Activated naive CD4-positive, alpha-beta T cell treated with anti-CD3 and anti-CD28 coated beads, Interleukin-2, amount 10 ng/mL, durations not matched to agents 7 days and 5 days (primary cell): ENCODE measurements around the gene FCSK.

Experiments used
- CTCF ChIA-PET: fragments of 350-600 bp; sonication (Branson Sonifier 250); formaldehyde crosslinking; loops from one replicate; lab custom pipeline; 2021; ENCODE audit warnings: antibody characterized with exemption; lab: Charles Lee
- DNase-seq: peaks from one replicate; pipeline ENCODE4 v3.0.0-alpha.2; 2020
- H3K27ac Mint-ChIP-seq: one replicate; pipeline ENCODE4 v1.8.0; 2021; ENCODE audit warnings: mild to moderate bottlenecking, moderate library complexity, mixed read lengths
- H3K27me3 Mint-ChIP-seq: one replicate; pipeline ENCODE4 v1.8.0; 2021; ENCODE audit warnings: mild to moderate bottlenecking, mixed read lengths
- H3K36me3 Mint-ChIP-seq: one replicate; pipeline ENCODE4 v1.8.0; 2021; ENCODE audit warnings: mixed read lengths
- H3K4me1 Mint-ChIP-seq: one replicate; pipeline ENCODE4 v1.8.0; 2021; ENCODE audit warnings: mixed read lengths
- H3K4me3 Mint-ChIP-seq: one replicate; pipeline ENCODE4 v1.8.0; 2021; ENCODE audit warnings: mild to moderate bottlenecking, moderate library complexity, mixed read lengths
- H3K9me3 Mint-ChIP-seq: one replicate; pipeline ENCODE4 v1.8.0; 2021; ENCODE audit warnings: mixed read lengths

The FCSK gene

GRCh38 chr16:70421473-70422311 lies 32.7 kb upstream of the FCSK start:
- Mint-ChIP-seq H3K4me1 (peaks cover 42% of the 10 kb centered on the region), H3K4me3 (no peak overlapping the region), H3K27ac (no peak overlapping the region), H3K9me3 (no peaks in the 10 kb centered on the region), H3K36me3 (peaks cover 2% of the 10 kb centered on the region), H3K27me3 (no peaks in the 10 kb centered on the region)
- no peak for DNase-seq
- CTCF ChIA-PET, result no interaction called here

DNA sequence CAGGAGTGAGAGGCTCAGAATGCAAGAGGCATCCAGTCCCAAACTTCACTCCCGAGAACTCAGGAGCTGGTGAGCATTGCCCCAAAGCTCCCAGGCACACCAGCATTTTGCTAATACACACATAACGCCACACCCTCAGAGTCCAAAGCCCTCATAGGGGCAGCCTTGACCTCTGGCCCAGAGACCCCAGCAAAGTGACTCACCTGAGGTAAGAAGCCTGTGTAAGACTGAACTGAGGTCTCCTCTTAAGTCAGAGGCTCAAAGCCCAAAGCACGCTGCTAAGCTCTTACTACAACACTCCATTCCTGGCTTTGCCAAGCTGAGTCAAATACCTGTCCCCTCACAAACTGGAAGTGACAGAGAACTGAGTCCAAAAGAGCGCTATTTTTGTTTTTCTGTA lies 31.9 kb upstream of the FCSK start:
- peaks cover 42% of the 10 kb centered on the region for H3K4me1 Mint-ChIP-seq
- no peak overlapping the region for H3K4me3 Mint-ChIP-seq
- CTCF ChIA-PET, result no interaction called here
- no peak for DNase-seq
- no peaks in the 10 kb centered on the region for H3K9me3 Mint-ChIP-seq
- H3K27ac Mint-ChIP-seq, result no peak overlapping the region
- H3K36me3 Mint-ChIP-seq, result peaks cover 2% of the 10 kb centered on the region
- H3K27me3 Mint-ChIP-seq, result no peaks in the 10 kb centered on the region

GRCh38 chr16:70427786-70428177 lies 26.6 kb upstream of the FCSK start:
- Mint-ChIP-seq H3K27me3 (no peaks in the 10 kb centered on the region), H3K4me3 (no peak overlapping the region), H3K27ac (no peak overlapping the region), H3K36me3 (peaks cover 5% of the 10 kb centered on the region), H3K4me1 (peaks cover 47% of the 10 kb centered on the region), H3K9me3 (no peaks in the 10 kb centered on the region)
- CTCF ChIA-PET, result no interaction called here
- no peak for DNase-seq

DNA sequence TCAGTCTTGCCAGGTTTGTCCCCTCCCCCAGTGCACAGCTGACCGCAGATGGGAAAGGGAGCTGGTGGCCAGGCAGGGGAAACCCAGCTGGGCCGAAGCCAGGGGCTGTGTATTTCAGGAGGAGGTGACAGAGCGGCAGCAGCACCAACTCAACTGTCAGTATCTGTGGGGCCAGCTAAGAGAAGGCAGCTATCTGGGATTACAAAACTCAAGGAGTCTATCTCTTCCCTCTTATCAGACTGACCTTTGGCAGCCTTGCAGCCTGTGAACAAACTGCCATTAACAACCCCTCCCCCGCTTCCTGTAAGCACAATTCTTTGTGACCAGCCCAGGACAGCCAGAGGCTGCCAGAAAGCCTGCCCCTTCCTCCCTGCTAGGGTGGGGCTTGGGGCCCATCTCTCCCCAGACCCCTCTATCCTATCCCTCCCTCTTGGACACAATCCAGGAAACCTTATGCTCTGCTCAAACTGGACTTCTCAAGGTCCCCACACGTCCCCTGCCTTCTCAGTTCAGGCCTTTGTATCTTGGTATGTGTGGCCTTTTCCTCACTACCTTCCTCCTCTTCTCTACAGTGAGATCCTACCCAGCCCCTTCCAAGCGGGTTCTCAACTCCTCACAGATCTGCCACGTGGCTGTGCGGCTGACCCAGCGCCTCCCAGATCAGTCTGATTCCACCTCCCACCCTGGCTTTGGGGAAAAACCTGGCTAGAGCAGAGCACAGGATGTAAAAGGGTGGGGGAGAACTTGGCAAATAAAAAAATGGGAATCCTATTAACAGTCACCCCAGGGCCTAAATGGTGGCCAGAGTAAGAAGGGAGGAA lies 26.0 kb upstream of the FCSK start:
- no peaks in the 10 kb centered on the region for H3K9me3 Mint-ChIP-seq
- H3K4me1 Mint-ChIP-seq, result peaks cover 53% of the 10 kb centered on the region
- peaks cover 5% of the 10 kb centered on the region for H3K36me3 Mint-ChIP-seq
- peak overlapping the region; percentile 21 for H3K27ac Mint-ChIP-seq
- no peak overlapping the region for H3K4me3 Mint-ChIP-seq
- no peak for DNase-seq
- no peaks in the 10 kb centered on the region for H3K27me3 Mint-ChIP-seq
- CTCF ChIA-PET, result no interaction called here

GRCh38 chr16:70429888-70430666 lies 24.3 kb upstream of the FCSK start:
- Mint-ChIP-seq H3K27ac (peak overlapping the region; percentile 85), H3K36me3 (peaks cover 13% of the 10 kb centered on the region), H3K4me1 (peaks cover 63% of the 10 kb centered on the region), H3K9me3 (no peaks in the 10 kb centered on the region), H3K4me3 (no peak overlapping the region), H3K27me3 (no peaks in the 10 kb centered on the region)
- DNase-seq, result no peak
- CTCF ChIA-PET, result no interaction called here

DNA sequence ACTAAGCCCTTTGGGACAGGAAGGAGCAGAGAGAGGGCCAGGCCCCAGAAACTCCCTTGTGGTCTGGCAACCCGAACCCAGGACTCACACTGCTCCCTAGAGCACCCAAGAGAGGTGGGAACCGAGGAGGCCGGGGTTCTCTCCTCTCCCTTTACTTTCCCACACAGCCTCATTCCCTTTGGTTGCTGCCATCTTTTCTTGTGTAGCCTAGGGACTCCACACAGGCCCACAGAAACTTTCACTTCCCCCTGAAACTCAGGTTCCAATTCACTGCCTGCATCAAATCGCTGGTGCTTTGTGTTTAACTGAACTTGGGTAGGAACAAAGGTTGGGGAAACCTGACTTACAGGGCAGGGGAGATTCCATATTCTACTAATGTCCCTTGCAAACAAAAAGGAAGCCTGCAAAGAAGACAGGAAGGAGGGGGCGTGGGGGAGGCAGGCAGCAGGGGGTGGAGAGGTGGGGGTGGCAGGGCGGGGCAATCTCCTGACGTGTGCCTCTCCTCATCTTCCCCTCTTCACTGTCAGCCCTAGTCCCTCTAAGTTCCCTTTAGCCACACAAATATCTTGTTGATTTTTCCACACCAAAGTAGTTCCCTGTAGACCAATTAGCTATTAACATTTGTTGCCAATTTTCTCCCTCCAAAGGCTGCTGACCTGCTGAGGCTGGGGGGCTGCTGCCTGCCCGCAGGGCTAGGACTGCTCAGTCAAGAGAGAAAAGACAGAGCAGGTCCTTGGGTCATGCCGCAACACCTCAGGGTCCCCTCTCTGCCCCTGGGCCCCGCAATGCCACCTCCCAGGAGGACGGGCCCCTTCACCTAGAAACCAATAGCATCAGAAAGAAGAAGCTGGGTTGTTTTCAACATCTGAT lies 23.5 kb upstream of the FCSK start:
- CTCF ChIA-PET, result no interaction called here
- H3K9me3 Mint-ChIP-seq, result no peaks in the 10 kb centered on the region
- peaks cover 14% of the 10 kb centered on the region for H3K36me3 Mint-ChIP-seq
- H3K4me3 Mint-ChIP-seq, result peak overlapping the region; percentile 30
- peaks cover 61% of the 10 kb centered on the region for H3K4me1 Mint-ChIP-seq
- H3K27ac Mint-ChIP-seq, result peak overlapping the region; percentile 85
- H3K27me3 Mint-ChIP-seq, result no peaks in the 10 kb centered on the region
- peak; percentile 62 for DNase-seq

DNA sequence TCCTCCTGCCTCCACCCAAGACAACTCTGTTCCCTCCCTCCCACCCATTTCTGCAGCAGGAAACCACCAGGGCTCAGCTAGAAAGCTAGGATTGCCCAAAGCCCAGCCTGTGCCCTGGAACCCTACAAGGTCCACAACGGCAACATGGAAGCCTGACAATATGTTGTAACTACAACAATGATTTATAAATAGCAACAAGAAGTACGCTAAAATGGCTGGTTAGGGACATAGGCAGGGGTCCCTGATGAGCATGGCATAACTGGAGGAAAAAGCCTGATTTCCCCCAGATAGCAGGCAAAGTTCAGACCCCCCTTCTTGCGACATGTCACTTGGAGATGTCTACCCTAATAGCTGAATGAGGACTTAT lies 22.1 kb upstream of the FCSK start:
- no peak overlapping the region for H3K27ac Mint-ChIP-seq

GRCh38 chr16:70432723-70433457 lies 21.5 kb upstream of the FCSK start:
- Mint-ChIP-seq H3K4me3 (no peak overlapping the region), H3K4me1 (peaks cover 73% of the 10 kb centered on the region), H3K27me3 (no peaks in the 10 kb centered on the region), H3K9me3 (no peaks in the 10 kb centered on the region), H3K36me3 (peaks cover 20% of the 10 kb centered on the region), H3K27ac (no peak overlapping the region)
- CTCF ChIA-PET, result interaction anchor here (0.8 to 1.6 kb wide), 3 partner anchors 9 to 53 kb away, joined by 3 to 4 read pairs (median 3); no protein-coding TSS in a partner anchor
- DNase-seq, result no peak

More for the DNA sequence above, 22.1 kb upstream of the FCSK start:
- Mint-ChIP-seq H3K4me1 (peaks cover 72% of the 10 kb centered on the region), H3K36me3 (peaks cover 19% of the 10 kb centered on the region), H3K27me3 (no peaks in the 10 kb centered on the region), H3K4me3 (no peak overlapping the region), H3K9me3 (no peaks in the 10 kb centered on the region)
- DNase-seq, result no peak
- CTCF ChIA-PET, result interaction anchor here (0.8 to 1.6 kb wide), 3 partner anchors 8 to 52 kb away, joined by 3 to 4 read pairs (median 3); no protein-coding TSS in a partner anchor

DNA sequence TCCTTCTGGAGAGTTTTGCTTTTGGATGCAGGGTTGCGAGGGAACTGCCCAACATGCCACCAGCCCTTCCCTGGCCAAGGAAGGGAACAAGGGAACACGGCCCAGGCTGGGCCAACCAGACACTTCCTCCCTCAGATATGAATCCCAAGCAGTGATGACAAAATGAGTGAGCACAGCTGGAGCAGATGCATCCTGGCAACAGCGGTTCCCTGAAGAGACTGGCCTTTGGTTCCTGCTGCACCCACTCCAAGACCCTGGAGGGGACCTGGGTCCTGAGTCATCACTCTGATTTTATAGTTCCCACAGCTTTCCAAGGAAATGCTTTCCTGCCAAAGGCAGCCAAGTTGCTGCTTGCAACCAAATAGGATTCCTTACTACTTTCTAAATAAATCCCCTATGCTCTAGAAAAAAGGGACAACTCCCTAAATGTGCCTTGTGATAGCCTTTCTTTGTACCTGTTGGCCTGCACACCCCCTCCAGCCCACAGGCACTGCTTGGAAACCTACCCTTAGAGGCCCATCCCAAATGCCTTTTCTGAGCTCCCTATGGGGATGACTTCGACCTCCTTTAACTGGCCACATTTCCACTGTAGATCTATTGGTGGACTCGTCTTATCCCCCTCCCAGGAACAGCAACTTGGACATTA lies 20.8 kb upstream of the FCSK start:
- no peak for DNase-seq
- Mint-ChIP-seq H3K27me3 (no peaks in the 10 kb centered on the region), H3K27ac (no peak overlapping the region), H3K4me1 (peaks cover 71% of the 10 kb centered on the region), H3K4me3 (no peak overlapping the region), H3K9me3 (no peaks in the 10 kb centered on the region), H3K36me3 (peaks cover 25% of the 10 kb centered on the region)
- CTCF ChIA-PET, result interaction anchor here (1.6 kb wide), 1 partner anchor 15 kb away, joined by 4 read pairs; no protein-coding TSS in a partner anchor

GRCh38 chr16:70434484-70435260 lies 19.7 kb upstream of the FCSK start:
- H3K27ac Mint-ChIP-seq, result no peak overlapping the region

DNA sequence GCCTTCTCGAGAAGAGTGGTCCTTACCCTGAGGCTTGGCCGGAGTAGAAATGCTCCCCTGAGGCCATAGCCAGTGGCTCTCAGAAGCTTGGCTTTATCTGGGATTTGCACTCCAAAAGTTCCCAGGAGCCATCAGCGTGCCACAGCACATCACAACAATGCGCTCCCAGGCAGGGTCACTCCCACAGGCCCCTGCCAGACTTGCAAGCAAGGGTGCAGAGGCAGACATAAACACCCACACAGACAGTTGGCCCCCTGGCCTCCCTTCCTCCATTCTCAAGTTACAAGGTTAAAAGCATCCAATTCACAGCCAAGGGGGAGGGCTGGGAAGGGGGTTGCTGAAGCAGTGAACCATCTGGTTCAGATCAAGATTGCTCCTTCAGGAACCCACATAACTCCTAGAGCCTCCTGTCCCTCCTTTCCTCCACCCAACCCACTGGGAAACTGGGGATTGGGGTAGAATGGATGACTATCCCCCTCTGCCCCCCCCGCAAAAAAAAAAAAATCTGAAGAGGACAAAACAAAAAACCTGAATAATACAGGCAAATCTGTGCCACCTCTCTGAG lies 17.3 kb upstream of the FCSK start:
- CTCF ChIA-PET, result interaction anchor here (0.5 to 2.2 kb wide), 5 partner anchors 41 to 217 kb away, joined by 3 to 7 read pairs (median 3); no protein-coding TSS in a partner anchor
- Mint-ChIP-seq H3K9me3 (no peaks in the 10 kb centered on the region), H3K27me3 (peaks cover 5% of the 10 kb centered on the region), H3K36me3 (peaks cover 22% of the 10 kb centered on the region), H3K27ac (no peak overlapping the region), H3K4me3 (peak overlapping the region; percentile 95), H3K4me1 (peaks cover 56% of the 10 kb centered on the region)
- DNase-seq, result no peak

More at GRCh38 chr16:70434484-70435260, 19.7 kb upstream of the FCSK start:
- Mint-ChIP-seq H3K27me3 (peaks cover 5% of the 10 kb centered on the region), H3K4me3 (no peak overlapping the region), H3K9me3 (no peaks in the 10 kb centered on the region), H3K36me3 (peaks cover 25% of the 10 kb centered on the region), H3K4me1 (peaks cover 72% of the 10 kb centered on the region)
- CTCF ChIA-PET, result interaction anchor here (2.2 kb wide), 1 partner anchor 40 kb away, joined by 7 read pairs; no protein-coding TSS in a partner anchor
- DNase-seq, result no peak
